ENCODE data around the gene LCNL1. TPM values are rescaled to one million over a fixed set of nuclear protein-coding genes. Genes with fewer than 3 reads are reported as not detected.

The LCNL1 gene
- total RNA-seq, 1 experiment from 2014 or later = 0.41 TPM

GRCh38 chr9:137007816-137008270 lies 25.1 kb downstream of the LCNL1 start:
- no peaks in the 10 kb centered on the region for H3K4me1 ChIP-seq (replicated peaks; ENCODE audit: insufficient read depth)
- 0 out of 2 replicates have a peak, but pooled peaks cover 5% of the 10 kb centered on the region for H3F3A ChIP-seq (ENCODE audit: insufficient read depth, low read depth)
- no peaks in the 10 kb centered on the region for H3K9me2 ChIP-seq (ENCODE audit: insufficient read depth)
- H3K36me3 ChIP-seq (ENCODE audit: low read depth) = no peaks in the 10 kb centered on the region
- TF ChIP-seq EZH2 (IDR thresholded peaks at IDR 0.05; ENCODE audit: low read depth) (no peak), CTCF (conservative IDR thresholded peaks at IDR 0.05) (no peak)
- ChIA-PET CTCF (no interaction called here), POLR2A (ENCODE audit: unreplicated experiment) (no interaction called here)
- no peak overlapping the region for H3K4me3 ChIP-seq
- intact Hi-C loops (cut with micrococcal nuclease; ENCODE audit: unreplicated experiment) = no loop called here
- no peak overlapping the region for H3K27ac ChIP-seq
- no peaks in the 10 kb centered on the region for H3K27me3 ChIP-seq (ENCODE audit: insufficient read depth, low read depth)
- no peaks in the 10 kb centered on the region for H3K9me3 ChIP-seq (ENCODE audit: insufficient read depth, low read depth)
- H3K4me2 ChIP-seq = no peak overlapping the region
- H2AFZ ChIP-seq = no peak overlapping the region
- no peak for DNase-seq
- BruUV-seq (replicated peaks) = no TSS peak
- H4K20me1 ChIP-seq (ENCODE audit: insufficient read depth) = no peaks in the 10 kb centered on the region
- no peaks in the 10 kb centered on the region for H3K79me2 ChIP-seq (ENCODE audit: low read depth)

DNA sequence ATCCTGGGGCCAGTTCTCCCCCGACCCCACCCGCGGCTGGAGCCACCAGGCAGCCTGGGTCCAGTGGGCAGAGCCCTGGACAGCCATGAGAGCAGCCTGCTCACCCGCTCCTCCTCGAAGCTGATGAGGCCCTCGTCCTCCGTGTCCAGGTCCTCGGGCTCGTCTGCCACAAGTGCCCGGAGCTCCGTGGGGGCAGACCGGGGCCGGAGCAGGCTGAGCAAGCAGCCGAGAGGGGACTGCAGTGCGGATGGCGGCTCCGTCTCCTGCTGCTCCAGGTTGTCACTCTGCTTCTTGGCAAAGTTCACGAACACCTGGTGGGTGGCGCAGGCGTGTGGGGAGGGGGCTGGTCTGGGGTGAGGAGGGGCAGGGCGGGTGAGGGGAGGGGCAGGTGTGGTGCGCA lies 25.5 kb downstream of the LCNL1 start:
- TF ChIP-seq EZH2 (IDR thresholded peaks at IDR 0.05; ENCODE audit: low read depth) (no peak), CTCF (conservative IDR thresholded peaks at IDR 0.05) (no peak)
- no peaks in the 10 kb centered on the region for H3K79me2 ChIP-seq (ENCODE audit: low read depth)
- no peaks in the 10 kb centered on the region for H3K9me3 ChIP-seq (ENCODE audit: insufficient read depth, low read depth)
- no TSS peak for BruUV-seq (replicated peaks)
- H3K4me2 ChIP-seq = no peak overlapping the region
- H3K9me2 ChIP-seq (ENCODE audit: insufficient read depth) = no peaks in the 10 kb centered on the region
- no peaks in the 10 kb centered on the region for H3K27me3 ChIP-seq (ENCODE audit: insufficient read depth, low read depth)
- H4K20me1 ChIP-seq (ENCODE audit: insufficient read depth) = no peaks in the 10 kb centered on the region
- ChIA-PET CTCF (no interaction called here), POLR2A (ENCODE audit: unreplicated experiment) (no interaction called here)
- H3K36me3 ChIP-seq (ENCODE audit: low read depth) = no peaks in the 10 kb centered on the region
- no peaks in the 10 kb centered on the region for H3K4me1 ChIP-seq (replicated peaks; ENCODE audit: insufficient read depth)
- no peak overlapping the region for H2AFZ ChIP-seq
- no peak for DNase-seq
- 0 out of 2 replicates have a peak, but pooled peaks cover 5% of the 10 kb centered on the region for H3F3A ChIP-seq (ENCODE audit: insufficient read depth, low read depth)
- H3K27ac ChIP-seq = no peak overlapping the region
- no peak overlapping the region for H3K4me3 ChIP-seq
- intact Hi-C loops (cut with micrococcal nuclease; ENCODE audit: unreplicated experiment) = no loop called here

- Histone ChIP-seq H4K20me1 (ENCODE audit: insufficient read depth) (no peaks in the 10 kb centered on the region), H3K9me2 (ENCODE audit: insufficient read depth) (no peaks in the 10 kb centered on the region), H3K36me3 (ENCODE audit: low read depth) (no peaks in the 10 kb centered on the region), H3K4me3 (no peak overlapping the region), H3K4me2 (no peak overlapping the region), H3K9me3 (ENCODE audit: insufficient read depth, low read depth) (no peaks in the 10 kb centered on the region), H3K79me2 (ENCODE audit: low read depth) (no peaks in the 10 kb centered on the region), H3K27ac (no peak overlapping the region), H3K4me1 (replicated peaks; ENCODE audit: insufficient read depth) (no peaks in the 10 kb centered on the region), H3F3A (ENCODE audit: insufficient read depth, low read depth) (0 out of 2 replicates have a peak, but pooled peaks cover 5% of the 10 kb centered on the region), H2AFZ (no peak overlapping the region), H3K27me3 (ENCODE audit: insufficient read depth, low read depth) (no peaks in the 10 kb centered on the region)
- DNase-seq = no peak
- TF ChIP-seq CTCF (conservative IDR thresholded peaks at IDR 0.05) (no peak), EZH2 (IDR thresholded peaks at IDR 0.05; ENCODE audit: low read depth) (no peak)
- no TSS peak for BruUV-seq (replicated peaks)
- intact Hi-C loops (cut with micrococcal nuclease; ENCODE audit: unreplicated experiment) = no loop called here
- ChIA-PET CTCF (no interaction called here), POLR2A (ENCODE audit: unreplicated experiment) (no interaction called here)
These were observed 26.4 kb downstream of the LCNL1 start for GRCh38 chr9:137009217-137009616.
